Psoas muscle (tissue), 8 donors: ENCODE results near the gene OLA1. TPM values are rescaled to one million over a fixed set of nuclear protein-coding genes. Genes with fewer than 3 reads are reported as not detected.

Experiments used
- ATAC-seq, 4 donors: fragments of 200-7000 bp; cut with Tn5 transposase; one replicate each; pipeline ENCODE4 v1.9.1; 2020; ENCODE audit warnings: moderate library complexity in 3 of 4, mild to moderate bottlenecking in 2 of 4
- DNase-seq, 2 donors: peaks; one replicate each; pipeline ENCODE4 v3.0.0-alpha.2; 2020
- H3K27ac ChIP-seq: fragments of 200-600 bp; one replicate; pipeline ENCODE4 v1.8.0; 2022
- H3K27me3 ChIP-seq, 3 donors: fragments of 200-600 bp in 1 of 3; one replicate each; pipeline versions ENCODE4 v1.6.1 to v1.8.0; 2013 to 2022; ENCODE audit warnings: low read length in 2 of 3, mild to moderate bottlenecking in 2 of 3, moderate library complexity in 1 of 3; ENCODE audit not compliant: insufficient read depth in 3 of 3
- H3K36me3 ChIP-seq, 2 donors: fragments of 200-600 bp in 1 of 2; one replicate each; pipeline versions ENCODE4 v1.6.1 to v1.8.0; 2013 to 2022; ENCODE audit warnings: low read depth in 1 of 2, mild to moderate bottlenecking in 1 of 2, moderate library complexity in 1 of 2; ENCODE audit not compliant: insufficient read depth in 1 of 2
- H3K4me1 ChIP-seq: fragments of 200-600 bp; one replicate; pipeline ENCODE4 v1.8.0; 2022
- H3K4me3 ChIP-seq: fragments of 200-600 bp; one replicate; pipeline ENCODE4 v1.8.0; 2022; ENCODE audit warnings: mild to moderate bottlenecking
- H3K9me3 ChIP-seq: fragments of 200-600 bp; one replicate; pipeline ENCODE4 v1.8.0; 2022
- CTCF ChIP-seq: fragments of 200-600 bp; IDR thresholded peaks from one replicate; pipeline ENCODE4 v1.8.0; 2022; ENCODE audit warnings: antibody characterized with exemption
- WGBS, 3 donors: extraction: QIAGEN DNeasy Blood & Tissue Kit; methylation state at CpG; one replicate each; pipeline versions ENCODE4 v1.1.6 to v1.1.7; 2013; 5-methylcytosine and 5-hydroxymethylcytosine counted together
- intact Hi-C, 2 donors: fragments of 100-400 bp; cut with DNase I; formaldehyde crosslinking; loops; one replicate each; pipeline versions ENCODE4 v1.11.0 to v1.14.2; 2022
- polyA plus RNA-seq, 3 donors: library from polyadenylated mRNA; stranded (reverse); fragments of 200-250 nt; gene quantifications; one replicate each; pipeline ENCODE4 v1.2.3, GENCODE V29; 2013
- total RNA-seq, 4 donors: library from RNA; stranded (reverse); fragmentation: NEBNext Ultra II Directional in 2 of 4; extraction: Animal tissue kit (Norgen Biotek cat#: 25700) in 2 of 4; gene quantifications; one replicate each; pipeline versions ENCODE4 v1.2.1 to v1.2.4, GENCODE V29; 2021 to 2023
- donor health status: healthy with polysubstance abuse.
- donor health status: DM: no; HTN: no; CAD: no; lungs with moderate emphysema.
- donor health status: Bipolar disorder and iron deficiency.
- donor health status: healthy.
- donor health status: DM: yes; HTN: yes; CAD: no.
- donor health status: DM: no; HTN: no; CAD: no.
- donor health status: DM: no; HTN: no; CAD: no.
- donor health status: DM: yes; HTN: yes; CAD: no.

OLA1 gene
- total and polyA plus RNA-seq, 7 donors: 86.8 to 125 (median 112) TPM

GRCh38 chr2:174183076-174183475 lies 65.3 kb downstream of the OLA1 start:
- no peak overlapping the region for H3K4me3 ChIP-seq
- no peaks in the 10 kb centered on the region for H3K36me3 ChIP-seq
- intact Hi-C loops: no loop called here
- H3K27me3 ChIP-seq: no peaks in the 10 kb centered on the region
- no peak for DNase-seq
- peaks cover 12% of the 10 kb centered on the region for H3K4me1 ChIP-seq
- TF ChIP-seq CTCF: no peak
- WGBS, 3 donors: 25 to 33% (median 29%) methylated on average over 1 of the region's 1 CpG
- H3K9me3 ChIP-seq: no peaks in the 10 kb centered on the region
- peak in 1 of 4 donors; percentile 32 for ATAC-seq
- no peak overlapping the region for H3K27ac ChIP-seq

GRCh38 chr2:174181368-174181767 lies 67.0 kb downstream of the OLA1 start:
- peaks cover 20% of the 10 kb centered on the region for H3K4me1 ChIP-seq
- intact Hi-C loops: no loop called here
- no peak overlapping the region for H3K4me3 ChIP-seq
- no peak for ATAC-seq
- no peaks in the 10 kb centered on the region for H3K36me3 ChIP-seq
- no peaks in the 10 kb centered on the region for H3K27me3 ChIP-seq
- no peak overlapping the region for H3K27ac ChIP-seq
- no peaks in the 10 kb centered on the region for H3K9me3 ChIP-seq
- WGBS, 3 donors: 96 to 98% (median 97%) methylated on average over 5 of the region's 5 CpGs
- no peak for TF ChIP-seq CTCF
- DNase-seq: no peak

- intact Hi-C loops: no loop called here
Observed at GRCh38 chr2:174180726-174181236, 67.6 kb downstream of the OLA1 start.

GRCh38 chr2:174180165-174180724 lies 68.1 kb downstream of the OLA1 start:
- Histone ChIP-seq H3K27me3 (no peaks in the 10 kb centered on the region), H3K27ac (no peak overlapping the region), H3K36me3 (no peaks in the 10 kb centered on the region), H3K9me3 (no peaks in the 10 kb centered on the region), H3K4me1 (peaks cover 20% of the 10 kb centered on the region), H3K4me3 (no peak overlapping the region)
- intact Hi-C loops: no loop called here
- ATAC-seq (no peak), DNase-seq (no peak)
- WGBS, 3 donors: 91 to 97% (median 93%) methylated on average over 1 of the region's 1 CpG
- no peak for TF ChIP-seq CTCF

More at GRCh38 chr2:174180726-174181236, 67.6 kb downstream of the OLA1 start:
- Histone ChIP-seq H3K4me1 (peaks cover 20% of the 10 kb centered on the region), H3K27me3 (no peaks in the 10 kb centered on the region), H3K9me3 (no peaks in the 10 kb centered on the region), H3K36me3 (no peaks in the 10 kb centered on the region), H3K27ac (no peak overlapping the region), H3K4me3 (no peak overlapping the region)
- ATAC-seq (no peak), DNase-seq (no peak)
- no peak for TF ChIP-seq CTCF
